Left lung (tissue), 10 donors: Measurements from ENCODE around the gene MN1. TPM values are rescaled to one million over a fixed set of nuclear protein-coding genes. Genes with fewer than 3 reads are reported as not detected.

ENCODE experiments used
- ATAC-seq: fragments of 200-7000 bp; cut with Tn5 transposase; one replicate; pipeline ENCODE4 v1.9.1; 2020; ENCODE audit warnings: moderate library complexity
- DNase-seq, 4 donors: peaks; one replicate each; pipeline ENCODE4 v3.0.0-alpha.2; 2013 to 2020
- H3K27ac ChIP-seq, 2 donors: fragments of 200-600 bp; sonication (generic) in 1 of 2; one replicate each; pipeline versions ENCODE4 v1.5.0 to v1.8.0; 2020 to 2021
- H3K27me3 ChIP-seq, 2 donors: fragments of 200-600 bp; sonication (generic) in 1 of 2; one replicate each; pipeline versions ENCODE4 v1.5.0 to v1.8.0; 2020 to 2021
- H3K36me3 ChIP-seq, 2 donors: fragments of 200-600 bp; sonication (generic) in 1 of 2; one replicate each; pipeline versions ENCODE4 v1.5.0 to v1.8.0; 2020 to 2021
- H3K4me1 ChIP-seq, 2 donors: fragments of 200-600 bp; one replicate each; pipeline ENCODE4 v1.8.0; 2021
- H3K4me3 ChIP-seq, 2 donors: fragments of 200-600 bp; sonication (generic) in 1 of 2; one replicate each; pipeline versions ENCODE4 v1.5.0 to v1.8.0; 2020 to 2021; ENCODE audit warnings: mild to moderate bottlenecking in 1 of 2
- H3K9me3 ChIP-seq, 2 donors: fragments of 200-600 bp; sonication (generic) in 1 of 2; one replicate each; pipeline versions ENCODE4 v1.5.0 to v1.8.0; 2020 to 2021
- CTCF ChIP-seq, 2 donors: fragments of 200-600 bp; sonication (generic) in 1 of 2; IDR thresholded peaks; one replicate each; pipeline versions ENCODE4 v1.5.0 to v1.8.0; 2021; ENCODE audit warnings: antibody characterized with exemption in 2 of 2
- intact Hi-C, 2 donors: fragments of 100-400 bp; cut with DNase I; formaldehyde crosslinking; loops; one replicate each; pipeline versions ENCODE4 v1.11.2 to v1.14.2; 2022
- polyA plus RNA-seq, 6 donors: library from polyadenylated mRNA; unstranded; fragments of 120-200 nt; gene quantifications; one replicate each; pipeline ENCODE4 v1.2.1, GENCODE V29; 2013; ENCODE audit not compliant: insufficient read length in 6 of 6
- total RNA-seq, 2 donors: library from RNA; stranded (reverse); fragmentation: NEBNext Ultra II Directional; extraction: Animal tissue kit (Norgen Biotek cat#: 25700); gene quantifications; one replicate each; pipeline ENCODE4 v1.2.1, GENCODE V29; 2021
- donor health status: DM: no; HTN: yes; CAD: no.
- donor health status: DM: no; HTN: no; CAD: no.

MN1 gene
- total and polyA plus RNA-seq, 8 donors = 1.9 to 7.4 (median 3.3) TPM

- no peaks in the 10 kb centered on the region for H3K9me3 ChIP-seq
Observed at GRCh38 chr22:27827604-27828587, 26.3 kb upstream of the MN1 start.

GRCh38 chr22:27825174-27825573, 23.6 kb upstream of the MN1 start:
- Histone ChIP-seq H3K27me3 (no peaks in the 10 kb centered on the region), H3K9me3 (no peaks in the 10 kb centered on the region), H3K4me3 (no peak overlapping the region), H3K4me1 (no peaks in the 10 kb centered on the region), H3K27ac (no peak overlapping the region), H3K36me3 (no peaks in the 10 kb centered on the region)
- DNase-seq (no peak), ATAC-seq (no peak)
- intact Hi-C loops = no loop called here
- TF ChIP-seq CTCF (IDR thresholded peaks at IDR 0.05) = peak; percentile 17 to 42

More at GRCh38 chr22:27827604-27828587, 26.3 kb upstream of the MN1 start:
- H3K27ac ChIP-seq = no peak overlapping the region
- TF ChIP-seq CTCF (IDR thresholded peaks at IDR 0.05) = no peak
- ATAC-seq = no peak
- H3K36me3 ChIP-seq = no peaks in the 10 kb centered on the region
- no peak overlapping the region for H3K4me3 ChIP-seq
- no peaks in the 10 kb centered on the region for H3K27me3 ChIP-seq
- H3K4me1 ChIP-seq = no peaks in the 10 kb centered on the region
- intact Hi-C loops = no loop called here
- DNase-seq = no peak

GRCh38 chr22:27823221-27823620, 21.7 kb upstream of the MN1 start:
- Histone ChIP-seq H3K4me3 (no peak overlapping the region), H3K27ac (no peak overlapping the region), H3K36me3 (no peaks in the 10 kb centered on the region), H3K27me3 (no peaks in the 10 kb centered on the region), H3K4me1 (no peaks in the 10 kb centered on the region), H3K9me3 (no peaks in the 10 kb centered on the region)
- intact Hi-C loops = no loop called here
- TF ChIP-seq CTCF (IDR thresholded peaks at IDR 0.05) = no peak
- DNase-seq (no peak), ATAC-seq (no peak)

- DNase-seq (no peak), ATAC-seq (no peak)
- intact Hi-C loops = no loop called here
- Histone ChIP-seq H3K27me3 (no peaks in the 10 kb centered on the region), H3K9me3 (no peaks in the 10 kb centered on the region), H3K4me3 (no peak overlapping the region), H3K4me1 (no peaks in the 10 kb centered on the region), H3K36me3 (no peaks in the 10 kb centered on the region), H3K27ac (no peak overlapping the region)
- TF ChIP-seq CTCF (IDR thresholded peaks at IDR 0.05) = no peak
Observed at GRCh38 chr22:27820896-27821866, 19.6 kb upstream of the MN1 start.
